ENCODE results near the gene COL5A1. TPM values are rescaled to one million over a fixed set of nuclear protein-coding genes. Genes with fewer than 3 reads are reported as not detected.

The COL5A1 gene
- total RNA-seq, 6 experiments from 2014 or later, result 196 to 308 (median 225) TPM

DNA sequence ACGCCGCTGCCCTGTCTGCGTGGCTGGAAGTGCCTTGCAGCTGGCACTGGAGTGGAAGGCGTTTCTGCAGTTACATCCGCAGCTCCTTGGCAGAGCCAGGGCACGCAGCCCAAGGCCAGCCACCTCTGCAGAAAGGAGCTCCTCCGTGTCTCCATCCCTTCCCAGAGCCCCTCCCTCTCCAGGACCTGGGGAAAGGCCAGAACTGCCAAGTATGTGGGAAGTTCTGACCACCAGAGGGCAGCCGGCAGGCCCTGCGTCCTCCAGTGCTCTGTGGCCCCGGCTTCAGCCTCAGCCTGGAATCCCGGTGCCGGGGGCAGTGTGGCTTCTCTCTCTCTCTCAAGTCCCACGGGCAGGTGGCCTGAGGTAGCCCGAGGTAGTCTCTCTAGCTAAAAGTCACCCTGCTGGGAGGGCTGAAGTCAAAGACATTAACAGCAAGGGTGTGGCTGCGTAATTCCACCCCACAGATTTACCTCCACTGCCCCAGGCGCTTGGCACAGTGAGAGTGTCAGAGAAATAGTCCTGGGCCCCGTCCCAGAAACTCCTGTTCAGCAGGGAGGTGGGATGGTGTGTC, 137.3 kb downstream of the COL5A1 start:
- peaks cover 22% of the 10 kb centered on the region for H3K36me3 Mint-ChIP-seq (ENCODE audit: low read depth)

DNA sequence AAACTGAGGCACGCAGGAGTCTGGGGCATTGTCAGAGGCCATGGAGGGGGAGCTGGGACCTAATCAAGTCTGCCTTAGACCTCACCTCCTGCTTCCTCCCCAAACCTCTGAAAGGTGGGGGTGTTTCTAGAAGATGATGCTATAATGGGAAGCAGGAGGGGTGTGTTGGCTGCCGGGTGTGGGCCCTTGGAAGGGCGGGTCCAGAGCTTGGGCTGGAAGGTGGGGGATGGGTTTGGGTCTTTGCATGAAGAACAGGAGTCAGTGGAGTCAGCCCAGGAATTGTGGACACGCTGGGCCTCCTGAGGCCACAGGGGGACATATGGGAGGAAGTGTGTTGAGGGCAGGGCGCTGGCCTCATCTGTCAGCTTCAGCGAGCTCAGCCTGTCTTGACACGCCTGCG, 138.0 kb downstream of the COL5A1 start:
- Mint-ChIP-seq H3K4me1 (ENCODE audit: low read depth) (peaks cover 38% of the 10 kb centered on the region), H3K4me3 (peak overlapping the region; percentile 17; the same call in 1 of the 2 replicates), H3K36me3 (ENCODE audit: low read depth) (peaks cover 21% of the 10 kb centered on the region), H3K27me3 (ENCODE audit: insufficient read depth) (peaks cover 40% of the 10 kb centered on the region), H3K9me3 (no peaks in the 10 kb centered on the region), H3K27ac (no peak overlapping the region)
- no peak for DNase-seq
- TF ChIP-seq, protein P1, sequence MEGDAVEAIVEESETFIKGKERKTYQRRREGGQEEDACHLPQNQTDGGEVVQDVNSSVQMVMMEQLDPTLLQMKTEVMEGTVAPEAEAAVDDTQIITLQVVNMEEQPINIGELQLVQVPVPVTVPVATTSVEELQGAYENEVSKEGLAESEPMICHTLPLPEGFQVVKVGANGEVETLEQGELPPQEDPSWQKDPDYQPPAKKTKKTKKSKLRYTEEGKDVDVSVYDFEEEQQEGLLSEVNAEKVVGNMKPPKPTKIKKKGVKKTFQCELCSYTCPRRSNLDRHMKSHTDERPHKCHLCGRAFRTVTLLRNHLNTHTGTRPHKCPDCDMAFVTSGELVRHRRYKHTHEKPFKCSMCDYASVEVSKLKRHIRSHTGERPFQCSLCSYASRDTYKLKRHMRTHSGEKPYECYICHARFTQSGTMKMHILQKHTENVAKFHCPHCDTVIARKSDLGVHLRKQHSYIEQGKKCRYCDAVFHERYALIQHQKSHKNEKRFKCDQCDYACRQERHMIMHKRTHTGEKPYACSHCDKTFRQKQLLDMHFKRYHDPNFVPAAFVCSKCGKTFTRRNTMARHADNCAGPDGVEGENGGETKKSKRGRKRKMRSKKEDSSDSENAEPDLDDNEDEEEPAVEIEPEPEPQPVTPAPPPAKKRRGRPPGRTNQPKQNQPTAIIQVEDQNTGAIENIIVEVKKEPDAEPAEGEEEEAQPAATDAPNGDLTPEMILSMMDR (IDR thresholded peaks at IDR 0.05), result no peak

More for the DNA sequence above, 137.3 kb downstream of the COL5A1 start:
- DNase-seq, result peak; percentile 29
- TF ChIP-seq, protein P1 (IDR thresholded peaks at IDR 0.05), result peak; percentile 76
- Mint-ChIP-seq H3K9me3 (no peaks in the 10 kb centered on the region), H3K4me3 (no peak overlapping the region), H3K27ac (peak overlapping the region; percentile 16; the same call in 1 of the 2 replicates), H3K27me3 (ENCODE audit: insufficient read depth) (peaks cover 39% of the 10 kb centered on the region), H3K4me1 (ENCODE audit: low read depth) (peaks cover 42% of the 10 kb centered on the region)

- no peak overlapping the region for H3K27ac Mint-ChIP-seq
- H3K27me3 Mint-ChIP-seq (ENCODE audit: insufficient read depth), result peaks cover 36% of the 10 kb centered on the region
- no peaks in the 10 kb centered on the region for H3K9me3 Mint-ChIP-seq
- TF ChIP-seq, protein P1 (IDR thresholded peaks at IDR 0.05), result peak; percentile 61
- H3K36me3 Mint-ChIP-seq (ENCODE audit: low read depth), result peaks cover 20% of the 10 kb centered on the region
- peaks cover 16% of the 10 kb centered on the region for H3K4me1 Mint-ChIP-seq (ENCODE audit: low read depth)
- H3K4me3 Mint-ChIP-seq, result no peak overlapping the region
- DNase-seq, result no peak
Measured at GRCh38 chr9:134781591-134782302, 140.1 kb downstream of the COL5A1 start.

- Mint-ChIP-seq H3K4me1 (ENCODE audit: low read depth) (peaks cover 12% of the 10 kb centered on the region; the same call in 1 of the 2 replicates), H3K27ac (no peak overlapping the region; the same call in 1 of the 2 replicates), H3K36me3 (ENCODE audit: low read depth) (peaks cover 25% of the 10 kb centered on the region), H3K4me3 (peak overlapping the region; percentile 20; the same call in 1 of the 2 replicates), H3K9me3 (no peaks in the 10 kb centered on the region), H3K27me3 (ENCODE audit: insufficient read depth) (peaks cover 41% of the 10 kb centered on the region)
- no peak for DNase-seq
- TF ChIP-seq, protein P1 (IDR thresholded peaks at IDR 0.05), result no peak
Measured at GRCh38 chr9:134782921-134783698, 141.5 kb downstream of the COL5A1 start.

DNA sequence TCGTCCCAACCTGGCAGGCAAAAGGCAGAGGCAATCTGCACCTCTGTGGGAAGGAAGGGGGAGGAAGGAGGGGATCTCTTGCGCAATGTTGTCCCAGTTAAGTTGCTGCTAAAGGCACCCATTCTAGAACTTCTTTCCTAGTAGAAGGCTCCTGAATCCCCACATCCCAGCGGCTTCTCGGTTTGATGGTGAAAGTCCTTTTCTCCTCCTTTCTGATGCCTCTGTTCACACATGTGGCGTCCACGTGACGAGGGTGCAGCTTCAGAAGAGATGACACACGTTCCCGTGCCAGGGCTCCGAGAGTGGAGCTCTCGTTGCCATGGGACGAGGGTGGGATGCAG, 142.1 kb downstream of the COL5A1 start:
- no peak overlapping the region; the same call in 1 of the 2 replicates for H3K4me3 Mint-ChIP-seq
- H3K4me1 Mint-ChIP-seq (ENCODE audit: low read depth), result peaks cover 12% of the 10 kb centered on the region; the same call in 1 of the 2 replicates
- TF ChIP-seq, protein P1 (IDR thresholded peaks at IDR 0.05), result no peak
- peaks cover 44% of the 10 kb centered on the region for H3K27me3 Mint-ChIP-seq (ENCODE audit: insufficient read depth)
- H3K9me3 Mint-ChIP-seq, result no peaks in the 10 kb centered on the region
- H3K27ac Mint-ChIP-seq, result 0 out of 2 replicates have a peak overlapping the region, but pooled peaks have one; percentile 11
- DNase-seq, result no peak
- H3K36me3 Mint-ChIP-seq (ENCODE audit: low read depth), result peaks cover 25% of the 10 kb centered on the region
